OCI-LY7 (cell line): ENCODE results near the gene ACOT8.

Source experiments
- EZH2phosphoT487 ChIP-seq: fragments of 200-600 bp; sonication (generic); IDR thresholded peaks from 2 replicates; pipeline ENCODE4 v1.6.1; 2018; ENCODE audit warnings: low read depth, borderline replicate concordance, mild to moderate bottlenecking, mixed run types, antibody characterized with exemption, low read length, moderate library complexity, mixed read lengths
- TF ChIP-seq, protein P1 (sequence below): fragments of 200-600 bp; sonication (generic); conservative IDR thresholded peaks from 2 replicates; pipeline ENCODE4 v1.5.1; 2014; ENCODE audit warnings: mild to moderate bottlenecking, antibody characterized with exemption, low read length, moderate library complexity, mixed read lengths

DNA sequence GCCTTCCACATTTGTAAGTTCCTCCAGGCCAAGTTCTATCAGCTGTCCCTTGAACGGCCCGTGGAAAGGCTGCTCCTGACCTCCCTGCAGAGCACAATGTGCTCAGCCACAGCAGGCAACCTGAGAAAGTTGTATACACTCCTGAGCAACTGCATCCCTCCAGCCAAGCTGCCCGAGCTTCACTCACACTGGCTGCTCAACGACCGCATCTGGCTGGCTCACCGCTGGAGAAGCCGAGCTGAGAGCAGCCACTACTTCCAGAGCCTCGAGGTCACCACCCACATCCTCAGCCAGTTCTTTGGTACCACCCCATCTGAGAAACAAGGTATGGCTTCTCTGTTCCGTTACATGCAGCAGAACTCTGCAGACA, 25.9 kb upstream of the ACOT8 start:
- TF ChIP-seq, protein P1, sequence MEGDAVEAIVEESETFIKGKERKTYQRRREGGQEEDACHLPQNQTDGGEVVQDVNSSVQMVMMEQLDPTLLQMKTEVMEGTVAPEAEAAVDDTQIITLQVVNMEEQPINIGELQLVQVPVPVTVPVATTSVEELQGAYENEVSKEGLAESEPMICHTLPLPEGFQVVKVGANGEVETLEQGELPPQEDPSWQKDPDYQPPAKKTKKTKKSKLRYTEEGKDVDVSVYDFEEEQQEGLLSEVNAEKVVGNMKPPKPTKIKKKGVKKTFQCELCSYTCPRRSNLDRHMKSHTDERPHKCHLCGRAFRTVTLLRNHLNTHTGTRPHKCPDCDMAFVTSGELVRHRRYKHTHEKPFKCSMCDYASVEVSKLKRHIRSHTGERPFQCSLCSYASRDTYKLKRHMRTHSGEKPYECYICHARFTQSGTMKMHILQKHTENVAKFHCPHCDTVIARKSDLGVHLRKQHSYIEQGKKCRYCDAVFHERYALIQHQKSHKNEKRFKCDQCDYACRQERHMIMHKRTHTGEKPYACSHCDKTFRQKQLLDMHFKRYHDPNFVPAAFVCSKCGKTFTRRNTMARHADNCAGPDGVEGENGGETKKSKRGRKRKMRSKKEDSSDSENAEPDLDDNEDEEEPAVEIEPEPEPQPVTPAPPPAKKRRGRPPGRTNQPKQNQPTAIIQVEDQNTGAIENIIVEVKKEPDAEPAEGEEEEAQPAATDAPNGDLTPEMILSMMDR, result no peak
- TF ChIP-seq EZH2phosphoT487, result no peak
